HepG2 (cell line): ENCODE results near the gene KCTD13. TPM values are rescaled to one million over a fixed set of nuclear protein-coding genes. Genes with fewer than 3 reads are reported as not detected.
A peak's percentile ranks its signal among the peaks of the same experiment; 100 is the strongest.

Experiments used
- ATF7 ChIP-seq, 2 experiments: fragments of 450-650 bp in 1 of 2; sonication (generic) in 1 of 2; formaldehyde crosslinking in 1 of 2; IDR thresholded peaks; 2 replicates each; pipeline versions ENCODE4 v1.4.0 to v1.6.1; 2016 to 2020; ENCODE audit warnings: antibody characterized with exemption in 1 of 2, mild to moderate bottlenecking in 1 of 2, missing genetic modification reagents in 1 of 2
- DPF2 ChIP-seq: sonication (generic); formaldehyde crosslinking; IDR thresholded peaks from 2 replicates; pipeline ENCODE4 v1.4.0; 2020; ENCODE audit warnings: mild to moderate bottlenecking, low read depth, missing genetic modification reagents, borderline replicate concordance
- HDAC1 ChIP-seq: sonication (generic); formaldehyde crosslinking; IDR thresholded peaks from 2 replicates; pipeline ENCODE4 v1.5.1; 2020; ENCODE audit warnings: mild to moderate bottlenecking, missing genetic modification reagents
- HNRNPK ChIP-seq: fragments of 200-400 bp; formaldehyde crosslinking; IDR thresholded peaks from 2 replicates; pipeline ENCODE4 v1.6.1; 2018; ENCODE audit warnings: low read length, low read depth, moderate library complexity, mild to moderate bottlenecking; ENCODE audit not compliant: poor library complexity, severe bottlenecking
- HNRNPL ChIP-seq: fragments of 200-400 bp; formaldehyde crosslinking; IDR thresholded peaks from 2 replicates; pipeline ENCODE4 v1.6.1; 2017; ENCODE audit warnings: mild to moderate bottlenecking, low read depth, low read length
- KDM5B ChIP-seq: sonication (generic); formaldehyde crosslinking; IDR thresholded peaks from 2 replicates; pipeline ENCODE4 v1.4.0; 2020; ENCODE audit warnings: missing genetic modification reagents, mild to moderate bottlenecking, borderline replicate concordance
- MBNL3 ChIP-seq: fragments of 250-450 bp; sonication (Bioruptor Pico); conservative IDR thresholded peaks from 2 replicates; pipeline ENCODE4 v1.8.0; 2022; ENCODE audit warnings: mild to moderate bottlenecking, inconsistent platforms
- MTA1 ChIP-seq: sonication (generic); formaldehyde crosslinking; IDR thresholded peaks from 2 replicates; pipeline ENCODE4 v1.4.0; 2020; ENCODE audit warnings: missing genetic modification reagents, mild to moderate bottlenecking, borderline replicate concordance
- NRL ChIP-seq: sonication (generic); formaldehyde crosslinking; IDR thresholded peaks from 2 replicates; pipeline ENCODE4 v1.5.0; 2020; ENCODE audit warnings: missing genetic modification reagents, mild to moderate bottlenecking, moderate library complexity, borderline replicate concordance
- PITX1 ChIP-seq: sonication (generic); formaldehyde crosslinking; IDR thresholded peaks from 2 replicates; pipeline ENCODE4 v1.5.1; 2020; ENCODE audit warnings: mild to moderate bottlenecking, missing genetic modification reagents
- SMARCC2 ChIP-seq: fragments of 450-650 bp; IDR thresholded peaks from 2 replicates; pipeline ENCODE4 v1.6.1; 2017; ENCODE audit warnings: antibody characterized with exemption, mild to moderate bottlenecking
- SOX5 ChIP-seq: IDR thresholded peaks from 2 replicates; pipeline ENCODE4 v1.6.1; 2016; ENCODE audit warnings: borderline replicate concordance
- SRSF4 ChIP-seq: fragments of 200-400 bp; formaldehyde crosslinking; IDR thresholded peaks from one replicate; pipeline ENCODE4 v1.6.1; 2018; ENCODE audit warnings: mild to moderate bottlenecking, low read depth, low read length, moderate library complexity; ENCODE audit not compliant: poor library complexity, severe bottlenecking
- TOPORS ChIP-seq: sonication (generic); formaldehyde crosslinking; IDR thresholded peaks from 2 replicates; pipeline ENCODE4 v1.8.0; 2023; ENCODE audit warnings: mild to moderate bottlenecking, missing genetic modification reagents
- TRIM22 ChIP-seq: fragments of 450-650 bp; IDR thresholded peaks from 2 replicates; pipeline ENCODE4 v1.6.1; 2017
- ZFX ChIP-seq: sonication (generic); formaldehyde crosslinking; IDR thresholded peaks from 2 replicates; pipeline ENCODE4 v1.4.0; 2020; ENCODE audit warnings: mild to moderate bottlenecking, low read depth, missing genetic modification reagents, moderate library complexity
- ZMYM4 ChIP-seq: sonication (generic); formaldehyde crosslinking; IDR thresholded peaks from 2 replicates; pipeline ENCODE4 v1.8.1; 2023; ENCODE audit warnings: mild to moderate bottlenecking, missing genetic modification reagents
- ZNF136 ChIP-seq: sonication (generic); formaldehyde crosslinking; IDR thresholded peaks from 2 replicates; pipeline ENCODE4 v1.8.1; 2022; ENCODE audit warnings: low read depth, mild to moderate bottlenecking, moderate library complexity, missing genetic modification reagents
- ZNF281 ChIP-seq: sonication (generic); formaldehyde crosslinking; IDR thresholded peaks from 2 replicates; pipeline ENCODE4 v1.4.0; 2020; ENCODE audit warnings: missing genetic modification reagents, borderline replicate concordance
- ZNF503 ChIP-seq: sonication (generic); formaldehyde crosslinking; IDR thresholded peaks from 2 replicates; pipeline ENCODE4 v1.4.0; 2020; ENCODE audit warnings: missing genetic modification reagents
- ZNF589 ChIP-seq: sonication (generic); formaldehyde crosslinking; conservative IDR thresholded peaks from 2 replicates; pipeline ENCODE4 v1.8.0; 2022; ENCODE audit warnings: mild to moderate bottlenecking, moderate library complexity, missing genetic modification reagents
- polyA plus RNA-seq, 8 experiments: library from polyadenylated mRNA; depleted of rRNA in 3 of 8; stranded (reverse) in 7 of 8; unstranded in 1 of 8; fragments of >200 nt; fragmentation: Illumina TruSeq in 4 of 8; extraction: Trizol in 4 of 8; gene quantifications; 2 replicates each; pipeline versions ENCODE4 v1.2.1 to v1.2.3, GENCODE V29; 2011 to 2016; ENCODE audit warnings: low read depth in 4 of 8, missing spikeins in 1 of 8, mixed read lengths in 1 of 8; ENCODE audit not compliant: insufficient read depth in 1 of 8
- total RNA-seq, 5 experiments: library from RNA; depleted of rRNA; stranded (reverse); fragments of >200 nt; fragmentation: Illumina TruSeq; extraction: Trizol; gene quantifications; 2 replicates each; pipeline ENCODE4 v1.2.3, GENCODE V29; 2016; ENCODE audit warnings: low read depth in 1 of 5

Gene KCTD13
- total and polyA plus RNA-seq, 2 of the 13 experiments (the other 11 are each of a cell fraction or from before 2014, with no cell fraction given), result 6.3 to 14.7 TPM

- peak; percentile 16; the same call in 1 of the 2 replicates for TF ChIP-seq ZNF281 (CRISPR knock-in tag)
- TF ChIP-seq MTA1 (CRISPR knock-in tag), result no peak
- peak; percentile 84; the same call in 1 of the 2 replicates for TF ChIP-seq ZMYM4 (CRISPR knock-in tag)
- no peak for TF ChIP-seq TRIM22
- TF ChIP-seq TOPORS (CRISPR knock-in tag), result peak; percentile 82
- peak; percentile 94 for TF ChIP-seq KDM5B
- TF ChIP-seq HDAC1 (CRISPR knock-in tag), result peak; percentile 74; the same call in 1 of the 2 replicates
- TF ChIP-seq ZNF589 (CRISPR knock-in tag), result peak; percentile 77; the same call in 1 of the 2 replicates
- TF ChIP-seq PITX1 (CRISPR knock-in tag), result no peak
- TF ChIP-seq ZNF136 (CRISPR knock-in tag), result no peak
- TF ChIP-seq MBNL3 (CRISPR knock-in tag), result no peak
- TF ChIP-seq SRSF4, result no peak
- TF ChIP-seq SOX5 (CRISPR knock-in tag), result 0 out of 2 replicates have a peak, but pooled peaks have one; percentile 7
- peak; percentile 69 for TF ChIP-seq HNRNPL
- TF ChIP-seq ZNF503 (CRISPR knock-in tag), result peak; percentile 20
- TF ChIP-seq ZFX (CRISPR knock-in tag), result no peak
- TF ChIP-seq HNRNPK, result peak; percentile 43
- no peak for TF ChIP-seq SMARCC2
- TF ChIP-seq NRL (CRISPR knock-in tag), result no peak; the same call in 1 of the 2 replicates
- TF ChIP-seq DPF2 (CRISPR knock-in tag), result no peak
- TF ChIP-seq ATF7 (IDR thresholded peaks at IDR 0.05), result peak; percentile 95
- TF ChIP-seq ATF7 (CRISPR knock-in tag; IDR thresholded peaks at IDR 0.05), result peak; percentile 93
Observed at GRCh38 chr16:29900102-29900887, 25.7 kb downstream of the KCTD13 start, which contains the start of gene ASPHD1 (continued).
